PC-3 (cell line): Measurements from ENCODE around the gene FBXL15.

Source experiments
- CTCF ChIP-seq: fragments of 300-600 bp; sonication (generic); conservative IDR thresholded peaks from 2 replicates; pipeline ENCODE4 v1.5.1; 2017; ENCODE audit warnings: antibody characterized with exemption, low read depth, mild to moderate bottlenecking, low read length
- EZH2 ChIP-seq: fragments of 300-600 bp; sonication (generic); IDR thresholded peaks from one replicate; pipeline ENCODE4 v1.6.1; 2017; ENCODE audit warnings: antibody characterized with exemption, mild to moderate bottlenecking, low read length; ENCODE audit not compliant: unreplicated experiment
- EZH2phosphoT487 ChIP-seq: fragments of 300-600 bp; sonication (generic); IDR thresholded peaks from 2 replicates; pipeline ENCODE4 v1.6.1; 2018; ENCODE audit warnings: mild to moderate bottlenecking, antibody characterized with exemption, low read length, borderline replicate concordance

GRCh38 chr10:102396730-102397151 lies 23.9 kb upstream of the FBXL15 start:
- TF ChIP-seq EZH2 = no peak
- TF ChIP-seq CTCF = no peak
- no peak for TF ChIP-seq EZH2phosphoT487
